ENCODE results near the gene PDE6G. TPM values are rescaled to one million over a fixed set of nuclear protein-coding genes. Genes with fewer than 3 reads are reported as not detected.

The PDE6G gene
- total RNA-seq, 4 donors from 2014 or later = 0.98 TPM; not detected in 3

DNA sequence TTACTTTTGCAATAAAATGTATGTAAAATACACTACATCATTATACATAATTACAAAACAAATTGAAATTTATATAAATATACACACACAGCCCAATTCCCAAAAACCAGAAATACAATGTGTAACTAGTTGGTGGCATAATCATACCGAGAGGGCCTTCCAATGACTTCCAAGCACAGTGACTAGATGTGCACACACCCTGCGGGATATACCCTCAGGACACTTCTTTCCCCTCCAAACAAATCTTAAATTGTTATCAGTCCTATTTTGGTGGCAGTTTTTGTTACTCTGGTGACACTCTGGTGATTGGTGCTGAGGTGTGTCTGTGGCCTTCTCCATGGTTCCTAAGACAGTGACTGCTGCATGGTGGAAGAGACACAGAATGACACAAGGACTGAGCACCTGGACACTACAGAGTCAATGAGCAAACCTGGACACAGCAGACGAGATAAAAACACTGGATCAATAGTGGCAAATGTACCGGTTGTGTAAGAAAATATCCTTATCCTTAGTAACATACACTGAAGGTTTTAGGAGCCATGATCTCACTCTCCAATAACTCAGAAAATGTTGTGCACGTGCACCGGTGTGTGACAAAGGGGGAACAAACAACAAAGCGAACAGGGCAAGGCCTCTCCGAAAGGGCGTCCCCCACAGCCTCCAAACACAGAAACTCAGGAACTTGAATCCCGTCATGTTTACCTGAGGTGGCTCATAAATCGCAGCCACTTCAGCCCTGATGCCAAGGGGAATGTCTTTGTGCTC lies 52.3 kb downstream of the PDE6G start:
- no peak for TF ChIP-seq EP300 (IDR thresholded peaks at IDR 0.05)
- TF ChIP-seq, protein P1, sequence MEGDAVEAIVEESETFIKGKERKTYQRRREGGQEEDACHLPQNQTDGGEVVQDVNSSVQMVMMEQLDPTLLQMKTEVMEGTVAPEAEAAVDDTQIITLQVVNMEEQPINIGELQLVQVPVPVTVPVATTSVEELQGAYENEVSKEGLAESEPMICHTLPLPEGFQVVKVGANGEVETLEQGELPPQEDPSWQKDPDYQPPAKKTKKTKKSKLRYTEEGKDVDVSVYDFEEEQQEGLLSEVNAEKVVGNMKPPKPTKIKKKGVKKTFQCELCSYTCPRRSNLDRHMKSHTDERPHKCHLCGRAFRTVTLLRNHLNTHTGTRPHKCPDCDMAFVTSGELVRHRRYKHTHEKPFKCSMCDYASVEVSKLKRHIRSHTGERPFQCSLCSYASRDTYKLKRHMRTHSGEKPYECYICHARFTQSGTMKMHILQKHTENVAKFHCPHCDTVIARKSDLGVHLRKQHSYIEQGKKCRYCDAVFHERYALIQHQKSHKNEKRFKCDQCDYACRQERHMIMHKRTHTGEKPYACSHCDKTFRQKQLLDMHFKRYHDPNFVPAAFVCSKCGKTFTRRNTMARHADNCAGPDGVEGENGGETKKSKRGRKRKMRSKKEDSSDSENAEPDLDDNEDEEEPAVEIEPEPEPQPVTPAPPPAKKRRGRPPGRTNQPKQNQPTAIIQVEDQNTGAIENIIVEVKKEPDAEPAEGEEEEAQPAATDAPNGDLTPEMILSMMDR (IDR thresholded peaks at IDR 0.05) = no peak
- TF ChIP-seq POLR2AphosphoS5 (IDR thresholded peaks at IDR 0.05) = no peak
- Histone ChIP-seq H3K4me1 (peaks cover 10 to 19% (median 17%) of the 10 kb centered on the region in 4 donors), H3K9me3 (no peaks in the 10 kb centered on the region), H3K27me3 (no peaks in the 10 kb centered on the region), H3K36me3 (peaks cover 60 to 97% (median 79%) of the 10 kb centered on the region in 4 donors), H3K27ac (replicated peaks in 1 of 4) (no peak overlapping the region), H3K4me3 (no peak overlapping the region)
- WGBS = 90% methylated on average over 11 of the region's 11 CpGs
- no peak for DNase-seq (ENCODE audit: extremely low spot score)
- intact Hi-C loops (cut with DNase I) = loop anchor here (5.0 kb wide), 1 partner anchor 352 kb away; no protein-coding TSS in a partner anchor

DNA sequence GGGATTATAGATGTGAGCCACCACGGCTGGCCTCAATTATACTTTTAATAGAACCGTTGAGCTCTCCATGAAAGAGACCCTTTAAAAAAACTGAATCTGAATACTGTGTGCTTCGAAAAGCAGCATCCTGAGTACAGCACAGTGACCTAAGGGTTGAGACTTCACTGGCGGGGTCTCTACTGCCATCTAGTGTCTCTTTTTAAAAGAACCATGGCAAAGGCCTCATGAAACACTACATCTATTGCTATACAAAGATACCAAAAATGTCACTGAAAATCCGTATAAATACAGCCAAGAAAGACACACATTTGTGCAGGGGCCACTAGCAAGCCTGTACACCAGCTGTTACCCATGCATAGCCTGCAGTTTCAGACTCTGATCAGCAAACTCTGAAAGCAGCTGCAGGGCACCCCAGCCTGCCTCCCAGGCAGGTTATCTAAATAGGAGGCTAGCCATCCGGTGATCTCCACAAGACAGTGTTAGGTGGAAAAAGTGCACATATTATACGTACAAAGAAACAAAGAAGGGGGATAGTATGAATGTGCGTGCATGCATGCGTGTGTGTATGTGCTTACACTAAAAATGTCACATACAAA lies 54.7 kb downstream of the PDE6G start:
- Histone ChIP-seq H3K9me3 (no peaks in the 10 kb centered on the region), H3K4me1 (peaks cover 10 to 19% (median 17%) of the 10 kb centered on the region in 4 donors), H3K27me3 (no peaks in the 10 kb centered on the region), H3K4me3 (no peak overlapping the region), H3K27ac (replicated peaks in 1 of 4) (peak overlapping the region in 2 of 4 donors; percentile 8 to 16), H3K36me3 (peaks cover 57 to 95% (median 80%) of the 10 kb centered on the region in 4 donors)
- WGBS = 39% methylated on average over 9 of the region's 9 CpGs
- intact Hi-C loops (cut with DNase I) = loop anchor here (5.0 kb wide), 1 partner anchor 349 kb away; no protein-coding TSS in a partner anchor
- TF ChIP-seq, protein P1 (IDR thresholded peaks at IDR 0.05) = peak; percentile 64 to 84 (median 70)
- no peak for TF ChIP-seq POLR2AphosphoS5 (IDR thresholded peaks at IDR 0.05)
- DNase-seq (ENCODE audit: extremely low spot score) = no peak

Small RNA genes lying within 50 kb of the gene (small RNA-seq; reads per million reads assigned to genes)
- gene MIR6786 = 0 to 0.84 (median 0.17) reads per million in 3 donors

Other genes starting within 250 kb of the PDE6G start
- 1,000 to 10,000 TPM in 3 of 4 donors, 100 to 1,000 TPM in 1; 972 to 1,850 (median 1,126) TPM for gene ACTG1, start 143.7 kb downstream of the PDE6G start, total RNA-seq
- 1 to 10 TPM; 1.2 to 2.4 (median 1.7) TPM for gene FSCN2, start 128.2 kb downstream of the PDE6G start, total RNA-seq
- gene FAAP100, start 104.2 kb downstream of the PDE6G start, total RNA-seq = 10 to 100 TPM; 13.7 to 33.3 (median 18.6) TPM
- 10 to 100 TPM; 58.1 to 86.6 (median 65.7) TPM for gene NPLOC4, start 19.4 kb downstream of the PDE6G start, total RNA-seq
- gene TSPAN10, start 19.3 kb downstream of the PDE6G start, total RNA-seq = under 1 TPM in 2 of 4 donors, not detected in 2; 0.32 to 0.92 TPM
- 10 to 100 TPM; 24.5 to 40.5 (median 31.1) TPM for gene OXLD1, start 10.1 kb upstream of the PDE6G start, total RNA-seq
- 10 to 100 TPM in 3 of 4 donors, 1 to 10 TPM in 1; 8.9 to 14.1 (median 12.6) TPM for gene CCDC137, start 10.2 kb upstream of the PDE6G start, total RNA-seq
- gene ARL16, start 27.3 kb upstream of the PDE6G start, total RNA-seq = 10 to 100 TPM; 23.7 to 38.3 (median 27.3) TPM
- gene HGS, start 27.5 kb upstream of the PDE6G start, total RNA-seq = 10 to 100 TPM; 47.8 to 99.1 (median 65.5) TPM
- 10 to 100 TPM; 24.5 to 47.9 (median 39.2) TPM for gene MRPL12, start 46.8 kb upstream of the PDE6G start, total RNA-seq
- 1 to 10 TPM; 2.1 to 5.5 (median 4.8) TPM for gene SLC25A10, start 55.7 kb upstream of the PDE6G start, total RNA-seq
- gene GCGR, start 147.6 kb upstream of the PDE6G start, total RNA-seq = under 1 TPM in 2 of 4 donors, not detected in 2; 0.17 to 0.40 TPM
- gene MCRIP1, start 176.7 kb upstream of the PDE6G start, total RNA-seq = 100 to 1,000 TPM in 3 of 4 donors, 10 to 100 TPM in 1; 83.5 to 146 (median 114) TPM
- gene PPP1R27, start 178.5 kb upstream of the PDE6G start, total RNA-seq = not detected
- 100 to 1,000 TPM; 269 to 334 (median 313) TPM for gene P4HB, start 204.0 kb upstream of the PDE6G start, total RNA-seq
- gene ARHGDIA, start 214.8 kb upstream of the PDE6G start, total RNA-seq = 100 to 1,000 TPM; 115 to 229 (median 202) TPM
- gene ALYREF, start 235.0 kb upstream of the PDE6G start, total RNA-seq = 10 to 100 TPM; 44.0 to 67.7 (median 56.5) TPM
- gene ANAPC11, start 235.2 kb upstream of the PDE6G start, total RNA-seq = 100 to 1,000 TPM; 131 to 139 (median 135) TPM
- gene NPB, start 245.7 kb upstream of the PDE6G start, total RNA-seq = 1 to 10 TPM in 1 of 4 donors, under 1 TPM in 1, not detected in 2; 0.78 to 1.8 TPM